ENCODE data around the gene CEACAM18. TPM values are rescaled to one million over a fixed set of nuclear protein-coding genes. Genes with fewer than 3 reads are reported as not detected.

Gene CEACAM18
- total and polyA plus RNA-seq, 10 of the 15 experiments (the other 5 are each of a cell fraction or from before 2014, with no cell fraction given), result not detected

GRCh38 chr19:51521357-51521756 is 43.0 kb downstream of the CEACAM18 start:
- DNase-seq (ENCODE audit: low read depth, low spot score), result no peak
- Histone ChIP-seq H2AFZ (ENCODE audit: control insufficient read depth, low read depth, low read length) (no peak overlapping the region), H3K27me3 (replicated peaks in 1 of 2; ENCODE audit: control insufficient read depth in 2 of 2, insufficient read depth in 2 of 2, low read length in 1 of 2) (no peaks in the 10 kb centered on the region; a peak in 1 of 4 replicates), H3K27ac (ENCODE audit: control insufficient read depth, insufficient read depth) (no peak overlapping the region), H4K20me1 (ENCODE audit: control insufficient read depth, insufficient read depth) (no peaks in the 10 kb centered on the region), H3K4me2 (ENCODE audit: control insufficient read depth, insufficient read depth) (no peak overlapping the region), H3K9me3 (replicated peaks; ENCODE audit: control insufficient read depth, insufficient read depth, low read length) (no peaks in the 10 kb centered on the region), H3K36me3 (ENCODE audit: control insufficient read depth in 2 of 2, insufficient read depth in 2 of 2, low read length in 1 of 2) (no peaks in the 10 kb centered on the region), H3K4me1 (ENCODE audit: control insufficient read depth, insufficient read depth, low read length) (no peaks in the 10 kb centered on the region), H3K79me2 (ENCODE audit: control insufficient read depth, insufficient read depth, low read length) (no peaks in the 10 kb centered on the region), H3K9ac (ENCODE audit: control insufficient read depth, insufficient read depth, low read length) (no peak overlapping the region), H3K4me3 (no peak overlapping the region)
- POLR2A ChIA-PET, result no interaction called here
- RAD21 ChIA-PET (ENCODE audit: unreplicated experiment), result no interaction called here
- CTCF ChIA-PET, result interaction anchor here (1.5 kb wide), 1 partner anchor 135 kb away, joined by 3 read pairs; no protein-coding TSS in a partner anchor
- SMC1A ChIA-PET (ENCODE audit: uncharacterized antibody, unreplicated experiment), result no interaction called here
- no peak for ATAC-seq
- no TSS peak for BruUV-seq (replicated peaks)
- 65% methylated on average over 2 of the region's 2 CpGs for WGBS (ENCODE audit: insufficient coverage, insufficient replicate concordance, low lambda C conversion rate, missing lambda C conversion rate)
- in situ Hi-C loops (cut with MboI) (no loop called here), intact Hi-C loops (cut with micrococcal nuclease; ENCODE audit: unreplicated experiment) (no loop called here)
- no peak for FAIRE-seq
- TF ChIP-seq BCL11A (IDR thresholded peaks at IDR 0.05; ENCODE audit: low read depth, low read length) (no peak), IKZF1 (conservative IDR thresholded peaks at IDR 0.05) (no peak), ATF2 (IDR thresholded peaks at IDR 0.05; ENCODE audit: low read length) (no peak), ZNF622 (IDR thresholded peaks at IDR 0.05) (no peak), TCF12 (IDR thresholded peaks at IDR 0.05; ENCODE audit: low read depth, low read length) (no peak), ZNF687 (IDR thresholded peaks at IDR 0.05) (no peak), PML (IDR thresholded peaks at IDR 0.05; ENCODE audit: low read length) (no peak), SMC3 (IDR thresholded peaks at IDR 0.05; ENCODE audit: borderline replicate concordance, low read length) (no peak), SMAD5 (IDR thresholded peaks at IDR 0.05; ENCODE audit: low read depth) (no peak), POLR2A (IDR thresholded peaks at IDR 0.05; ENCODE audit: low read depth, low read length) (no peak)
- TF ChIP-seq, protein P1, sequence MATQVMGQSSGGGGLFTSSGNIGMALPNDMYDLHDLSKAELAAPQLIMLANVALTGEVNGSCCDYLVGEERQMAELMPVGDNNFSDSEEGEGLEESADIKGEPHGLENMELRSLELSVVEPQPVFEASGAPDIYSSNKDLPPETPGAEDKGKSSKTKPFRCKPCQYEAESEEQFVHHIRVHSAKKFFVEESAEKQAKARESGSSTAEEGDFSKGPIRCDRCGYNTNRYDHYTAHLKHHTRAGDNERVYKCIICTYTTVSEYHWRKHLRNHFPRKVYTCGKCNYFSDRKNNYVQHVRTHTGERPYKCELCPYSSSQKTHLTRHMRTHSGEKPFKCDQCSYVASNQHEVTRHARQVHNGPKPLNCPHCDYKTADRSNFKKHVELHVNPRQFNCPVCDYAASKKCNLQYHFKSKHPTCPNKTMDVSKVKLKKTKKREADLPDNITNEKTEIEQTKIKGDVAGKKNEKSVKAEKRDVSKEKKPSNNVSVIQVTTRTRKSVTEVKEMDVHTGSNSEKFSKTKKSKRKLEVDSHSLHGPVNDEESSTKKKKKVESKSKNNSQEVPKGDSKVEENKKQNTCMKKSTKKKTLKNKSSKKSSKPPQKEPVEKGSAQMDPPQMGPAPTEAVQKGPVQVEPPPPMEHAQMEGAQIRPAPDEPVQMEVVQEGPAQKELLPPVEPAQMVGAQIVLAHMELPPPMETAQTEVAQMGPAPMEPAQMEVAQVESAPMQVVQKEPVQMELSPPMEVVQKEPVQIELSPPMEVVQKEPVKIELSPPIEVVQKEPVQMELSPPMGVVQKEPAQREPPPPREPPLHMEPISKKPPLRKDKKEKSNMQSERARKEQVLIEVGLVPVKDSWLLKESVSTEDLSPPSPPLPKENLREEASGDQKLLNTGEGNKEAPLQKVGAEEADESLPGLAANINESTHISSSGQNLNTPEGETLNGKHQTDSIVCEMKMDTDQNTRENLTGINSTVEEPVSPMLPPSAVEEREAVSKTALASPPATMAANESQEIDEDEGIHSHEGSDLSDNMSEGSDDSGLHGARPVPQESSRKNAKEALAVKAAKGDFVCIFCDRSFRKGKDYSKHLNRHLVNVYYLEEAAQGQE (IDR thresholded peaks at IDR 0.05; ENCODE audit: low read depth, low read length), result no peak
- TF ChIP-seq, protein P2, sequence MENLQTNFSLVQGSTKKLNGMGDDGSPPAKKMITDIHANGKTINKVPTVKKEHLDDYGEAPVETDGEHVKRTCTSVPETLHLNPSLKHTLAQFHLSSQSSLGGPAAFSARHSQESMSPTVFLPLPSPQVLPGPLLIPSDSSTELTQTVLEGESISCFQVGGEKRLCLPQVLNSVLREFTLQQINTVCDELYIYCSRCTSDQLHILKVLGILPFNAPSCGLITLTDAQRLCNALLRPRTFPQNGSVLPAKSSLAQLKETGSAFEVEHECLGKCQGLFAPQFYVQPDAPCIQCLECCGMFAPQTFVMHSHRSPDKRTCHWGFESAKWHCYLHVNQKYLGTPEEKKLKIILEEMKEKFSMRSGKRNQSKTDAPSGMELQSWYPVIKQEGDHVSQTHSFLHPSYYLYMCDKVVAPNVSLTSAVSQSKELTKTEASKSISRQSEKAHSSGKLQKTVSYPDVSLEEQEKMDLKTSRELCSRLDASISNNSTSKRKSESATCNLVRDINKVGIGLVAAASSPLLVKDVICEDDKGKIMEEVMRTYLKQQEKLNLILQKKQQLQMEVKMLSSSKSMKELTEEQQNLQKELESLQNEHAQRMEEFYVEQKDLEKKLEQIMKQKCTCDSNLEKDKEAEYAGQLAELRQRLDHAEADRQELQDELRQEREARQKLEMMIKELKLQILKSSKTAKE (IDR thresholded peaks at IDR 0.05; ENCODE audit: low read depth, poor library complexity, severe bottlenecking), result no peak
- TF ChIP-seq, protein P3, sequence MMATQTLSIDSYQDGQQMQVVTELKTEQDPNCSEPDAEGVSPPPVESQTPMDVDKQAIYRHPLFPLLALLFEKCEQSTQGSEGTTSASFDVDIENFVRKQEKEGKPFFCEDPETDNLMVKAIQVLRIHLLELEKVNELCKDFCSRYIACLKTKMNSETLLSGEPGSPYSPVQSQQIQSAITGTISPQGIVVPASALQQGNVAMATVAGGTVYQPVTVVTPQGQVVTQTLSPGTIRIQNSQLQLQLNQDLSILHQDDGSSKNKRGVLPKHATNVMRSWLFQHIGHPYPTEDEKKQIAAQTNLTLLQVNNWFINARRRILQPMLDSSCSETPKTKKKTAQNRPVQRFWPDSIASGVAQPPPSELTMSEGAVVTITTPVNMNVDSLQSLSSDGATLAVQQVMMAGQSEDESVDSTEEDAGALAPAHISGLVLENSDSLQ (IDR thresholded peaks at IDR 0.05), result no peak

All from GM12878 (cell line).